ENCODE measurements around the gene IL1RAPL1.

- TF ChIP-seq EZH2phosphoT487 (IDR thresholded peaks at IDR 0.05; ENCODE audit: borderline replicate concordance, low read depth) (no peak), CTCF (IDR thresholded peaks at IDR 0.05) (no peak), RAD21 (IDR thresholded peaks at IDR 0.05; ENCODE audit: low read length) (no peak), SMC3 (IDR thresholded peaks at IDR 0.05; ENCODE audit: low read depth, low read length) (no peak), RCOR1 (IDR thresholded peaks at IDR 0.05; ENCODE audit: low read length) (no peak), JUND (IDR thresholded peaks at IDR 0.05) (no peak), YY1 (IDR thresholded peaks at IDR 0.05; ENCODE audit: low read depth) (no peak), GABPA (IDR thresholded peaks at IDR 0.05; ENCODE audit: low read depth) (no peak)
Measured at GRCh38 chrX:28756647-28757046, 169.4 kb downstream of the IL1RAPL1 start.

Data from SK-N-SH (cell line).